NCI-H2081 (cell line): Measurements from ENCODE around the gene UNC45B.
"Not testable (repeated sequence)": the region's sequence is repeated elsewhere in the genome, so short reads cannot be mapped to it uniquely, and the experiment has no call there.

Source experiments
- DNase-seq, 2 experiments: peaks; one replicate each; lab custom pipeline; 2025; lab: John Stamatoyannopoulos, UW

UNC45B gene

GRCh38 chr17:35172321-35172720 lies 24.7 kb downstream of the UNC45B start:
- not testable (repeated sequence) for DNase-seq

GRCh38 chr17:35174835-35175334 lies 27.3 kb downstream of the UNC45B start:
- DNase-seq = no peak

DNA sequence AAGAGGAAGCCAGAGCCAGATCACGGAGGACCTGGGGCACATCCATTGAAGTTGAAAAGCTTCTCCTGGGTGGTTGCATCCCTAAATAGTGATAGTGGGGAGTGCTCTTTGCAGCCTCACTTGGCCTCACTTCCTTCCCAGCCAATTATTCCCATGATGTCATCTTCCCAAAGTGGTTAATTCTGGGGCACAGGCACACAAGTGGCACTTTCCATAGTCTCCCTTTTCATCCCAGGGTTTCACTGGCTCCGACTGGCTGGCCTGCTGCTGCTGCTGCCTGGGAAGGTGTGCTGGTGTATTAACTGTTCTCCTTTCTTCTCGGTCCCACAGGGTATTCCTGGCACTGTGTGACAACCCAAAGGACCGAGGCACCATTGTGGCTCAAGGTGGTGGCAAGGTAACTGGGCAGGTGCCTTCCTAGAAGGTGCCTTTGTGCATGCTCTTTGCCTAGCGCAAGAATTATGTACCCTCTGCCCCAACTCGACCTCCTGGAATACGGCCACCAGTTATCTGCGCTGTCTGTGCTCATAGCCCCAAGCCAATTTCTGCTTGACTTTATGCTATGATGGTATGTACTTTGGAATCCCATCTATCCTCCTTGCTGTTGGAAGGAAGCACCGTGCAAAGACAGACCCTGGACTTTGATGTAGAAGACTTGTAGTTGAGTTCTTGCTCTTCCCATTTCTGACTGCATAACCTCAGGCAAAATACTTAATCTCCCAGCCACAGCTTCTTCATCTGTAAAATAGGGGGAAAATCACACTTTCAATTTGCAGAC lies 28.2 kb downstream of the UNC45B start:
- DNase-seq = no peak

- DNase-seq = no peak
These were observed 29.3 kb downstream of the UNC45B start for GRCh38 chr17:35176897-35177296.

- not testable (repeated sequence) for DNase-seq
These were observed 31.8 kb downstream of the UNC45B start for GRCh38 chr17:35179379-35179778.

DNA sequence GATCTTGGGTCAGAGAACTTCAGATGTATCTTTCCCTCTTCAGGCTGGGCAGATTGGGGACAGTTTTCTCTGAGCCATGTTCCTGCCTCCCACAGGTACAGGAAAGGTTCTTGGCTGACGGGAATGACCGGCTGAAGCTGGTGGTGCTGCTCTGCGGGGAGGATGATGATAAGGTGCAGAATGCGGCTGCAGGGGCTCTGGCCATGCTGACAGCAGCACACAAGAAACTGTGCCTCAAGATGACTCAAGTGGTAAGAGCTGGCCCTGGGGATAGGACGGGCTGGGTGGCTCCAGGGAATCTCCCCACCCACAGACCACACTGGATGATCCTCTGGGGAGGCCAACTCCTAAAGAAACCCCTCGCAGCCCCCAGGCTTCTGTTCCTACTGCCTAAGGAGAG lies 35.7 kb downstream of the UNC45B start:
- no peak for DNase-seq

- DNase-seq = no peak
These were observed 36.7 kb downstream of the UNC45B start for GRCh38 chr17:35184274-35184673.

- no peak for DNase-seq
These were observed 38.2 kb downstream of the UNC45B start for GRCh38 chr17:35185849-35186248.

GRCh38 chr17:35187481-35187880 lies 39.9 kb downstream of the UNC45B start:
- no peak for DNase-seq

DNA sequence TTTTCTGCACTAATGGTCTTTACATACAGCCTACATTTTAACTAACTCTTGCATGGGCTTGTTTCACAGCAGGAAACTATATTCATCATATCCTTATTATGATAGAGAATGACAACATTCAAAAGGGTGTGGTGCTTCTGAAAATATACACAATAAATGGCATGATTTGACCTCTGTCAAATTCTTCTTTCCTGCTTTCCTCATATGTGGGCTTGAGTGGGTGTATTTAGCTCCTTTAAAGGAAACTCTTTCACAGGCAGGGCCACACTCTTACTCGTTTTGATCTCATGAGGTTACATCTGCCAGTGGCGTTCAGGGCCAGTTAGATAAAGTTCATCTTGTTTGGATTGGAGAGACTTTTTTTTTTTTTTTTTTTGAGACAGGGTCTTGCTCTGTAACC lies 40.5 kb downstream of the UNC45B start:
- no peak for DNase-seq

GRCh38 chr17:35189291-35189690 lies 41.7 kb downstream of the UNC45B start:
- DNase-seq = no peak

DNA sequence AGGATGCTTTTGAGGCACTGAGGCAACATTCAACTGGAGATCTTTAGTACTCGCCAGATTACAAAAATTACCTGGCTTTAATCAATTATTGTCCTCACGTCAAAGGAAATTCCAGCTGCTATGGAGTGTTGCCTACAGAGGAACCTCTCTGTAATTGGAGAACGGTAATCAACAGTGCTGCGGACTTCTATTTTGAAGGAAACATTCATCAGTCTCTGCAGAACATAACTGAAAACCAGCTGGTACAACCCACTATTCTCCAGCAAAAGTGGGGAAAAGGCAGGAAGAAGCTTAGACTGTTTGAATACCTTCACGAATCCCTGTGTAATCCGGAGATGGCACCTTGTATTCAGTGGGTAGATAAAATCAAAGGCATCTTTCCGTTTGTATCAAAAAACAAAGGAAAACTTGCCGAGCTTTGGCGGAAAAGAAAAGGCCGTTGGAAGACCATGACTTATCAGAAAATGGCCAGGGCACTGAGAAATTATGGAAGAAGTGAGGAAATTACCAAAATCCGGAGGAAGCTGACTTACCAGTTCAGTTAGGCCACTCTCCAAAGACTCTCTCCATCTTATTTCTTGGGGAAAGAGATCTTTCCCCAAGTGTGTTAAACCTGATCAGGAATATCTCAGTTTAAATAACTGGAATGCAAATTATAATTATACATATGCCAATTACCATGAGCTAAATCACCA lies 43.5 kb downstream of the UNC45B start:
- DNase-seq = no peak

GRCh38 chr17:35192708-35193107 lies 45.1 kb downstream of the UNC45B start:
- DNase-seq = no peak

GRCh38 chr17:35194001-35194400 lies 46.4 kb downstream of the UNC45B start, which contains the start of gene SLC35G3:
SLC35G3 (minus strand) TSS chr17:35194393; CDS start chr17:35194307, 86 bp downstream.
- DNase-seq = not testable (repeated sequence)

- DNase-seq = not testable (repeated sequence)
These were observed 47.4 kb downstream of the UNC45B start for GRCh38 chr17:35195062-35195461.

- not testable (repeated sequence) for DNase-seq
These were observed 55.0 kb downstream of the UNC45B start for GRCh38 chr17:35202582-35202981.

DNA sequence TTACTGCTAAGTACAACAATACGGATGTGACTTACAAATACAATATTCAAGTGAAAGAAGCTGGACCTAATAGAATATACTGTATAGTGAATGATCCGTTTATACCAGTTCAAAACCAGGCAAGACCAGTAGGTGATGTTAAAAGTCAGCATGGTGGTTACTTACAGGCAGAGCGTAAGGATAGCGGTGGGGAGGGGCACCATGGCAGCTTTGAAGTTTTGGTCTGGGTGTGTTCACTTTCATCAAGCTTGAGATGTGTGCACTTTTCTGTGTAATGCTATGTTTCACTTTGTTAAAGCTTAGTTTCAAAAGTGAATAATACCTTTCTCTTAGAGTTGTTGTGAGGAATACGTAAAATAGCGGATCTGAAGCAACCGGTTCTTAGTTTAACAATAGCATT lies 63.1 kb downstream of the UNC45B start:
- no peak for DNase-seq

DNA sequence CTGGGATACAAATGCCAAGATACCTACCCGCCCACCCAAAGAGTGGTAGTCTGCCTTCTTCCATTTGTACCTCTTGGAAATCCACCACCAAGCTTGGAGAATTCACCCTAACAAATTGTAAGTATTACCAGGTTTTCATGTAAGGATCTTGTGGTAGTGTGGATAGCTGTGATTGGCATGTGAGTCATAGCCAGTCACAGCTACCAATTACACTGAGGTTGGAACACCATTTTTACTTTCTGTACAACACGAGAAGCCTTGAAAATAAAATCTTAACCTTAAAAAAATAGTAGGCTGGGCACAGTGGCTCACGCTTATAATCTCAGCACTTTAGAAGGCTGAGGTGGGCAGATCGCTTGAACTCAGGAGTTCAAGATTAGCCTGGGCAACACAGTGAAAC lies 65.1 kb downstream of the UNC45B start:
- DNase-seq = no peak

DNA sequence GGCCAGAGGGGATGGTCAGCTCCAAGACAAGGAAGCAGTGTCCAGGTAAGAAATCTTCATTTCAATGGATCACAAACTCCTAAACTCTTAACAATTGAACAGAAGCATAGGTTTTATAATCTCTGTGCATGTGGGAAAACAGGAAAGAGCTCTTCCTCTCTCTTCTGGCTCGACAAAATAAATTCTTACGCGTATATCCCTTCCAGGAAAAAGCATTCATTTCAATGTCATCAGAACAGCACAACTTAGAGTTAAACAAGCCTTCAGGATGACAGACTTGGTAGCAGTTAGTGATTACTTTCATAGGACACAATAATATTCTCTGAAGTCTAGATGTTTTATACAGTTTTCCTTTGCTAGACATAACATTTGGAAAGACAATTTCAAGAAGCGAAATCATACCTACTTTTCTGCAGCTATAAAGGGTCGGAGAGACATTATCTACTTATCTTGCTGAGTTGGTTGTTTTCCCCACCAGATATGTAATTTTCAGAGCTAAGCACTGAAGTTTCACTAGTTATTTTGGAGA lies 65.9 kb downstream of the UNC45B start:
- DNase-seq = no peak

DNA sequence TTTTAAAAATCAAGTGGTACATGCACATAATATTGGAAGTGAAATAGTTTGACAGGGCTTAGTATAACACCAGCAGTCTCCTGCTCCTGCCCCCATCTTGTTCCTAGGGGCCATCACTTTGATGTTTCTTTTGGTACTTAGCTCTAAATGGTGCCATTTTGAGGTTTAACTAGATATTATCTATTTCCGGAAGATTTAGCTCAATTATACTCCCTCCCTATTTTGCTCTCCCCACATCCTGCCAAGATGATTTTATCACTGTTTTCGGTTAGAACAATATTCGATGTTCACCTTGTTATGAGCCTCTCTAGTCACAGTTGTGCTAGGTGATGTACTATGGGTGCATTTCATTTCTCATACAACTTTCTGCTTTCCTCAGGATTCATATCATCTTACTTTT lies 66.6 kb downstream of the UNC45B start:
- DNase-seq = no peak

GRCh38 chr17:35214631-35215273 lies 67.1 kb downstream of the UNC45B start:
- no peak for DNase-seq

DNA sequence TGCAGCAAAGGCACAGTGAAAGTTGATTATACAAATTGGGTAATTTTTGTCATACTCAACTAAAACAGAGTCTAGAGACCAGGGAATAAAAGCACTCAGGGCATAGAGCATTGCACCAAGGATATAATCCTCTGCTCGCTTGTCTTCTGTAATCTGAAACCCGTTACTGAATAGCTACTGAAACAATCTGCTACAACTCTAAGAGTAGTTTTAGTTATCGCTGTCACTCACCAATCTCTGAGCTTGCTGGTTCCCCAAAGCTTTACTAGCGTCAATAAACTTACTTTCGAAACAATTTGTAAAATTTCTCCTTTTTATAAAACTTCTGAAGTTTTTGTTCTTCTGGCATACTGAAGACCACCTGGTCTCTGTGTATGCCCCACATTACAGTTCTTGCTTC lies 69.5 kb downstream of the UNC45B start:
- no peak for DNase-seq
